HEK293T (cell line): Measurements from ENCODE around the gene NOS3.

Experiments used
- CTCF ChIA-PET: fragments of 350-600 bp; formaldehyde crosslinking; extraction: SDS; loops from one replicate; lab custom pipeline; 2021; ENCODE audit warnings: antibody characterized with exemption, inconsistent platforms; lab: Yijun Ruan, JAX
- POLR2A ChIA-PET: fragments of 350-600 bp; formaldehyde crosslinking; extraction: SDS; loops from one replicate; lab custom pipeline; 2020; ENCODE audit warnings: antibody characterized with exemption, inconsistent platforms; lab: Yijun Ruan, JAX
- DNase-seq: peaks from one replicate; pipeline ENCODE4 v3.0.0; 2012; ENCODE audit warnings: mixed read lengths; ENCODE audit errors: extremely low spot score
- ARNT ChIP-seq: fragments of 450-650 bp; IDR thresholded peaks from 2 replicates; pipeline ENCODE4 v1.6.1; 2017; ENCODE audit warnings: mild to moderate bottlenecking
- BHLHE40 ChIP-seq: fragments of 450-650 bp; IDR thresholded peaks from 2 replicates; pipeline ENCODE4 v1.6.1; 2016; ENCODE audit warnings: mild to moderate bottlenecking, moderate library complexity, borderline replicate concordance
- CTBP1 ChIP-seq: fragments of 450-650 bp; IDR thresholded peaks from 2 replicates; pipeline ENCODE4 v1.6.1; 2016; ENCODE audit warnings: borderline replicate concordance
- ELF4 ChIP-seq: fragments of 450-650 bp; IDR thresholded peaks from 2 replicates; pipeline ENCODE4 v1.6.1; 2017; ENCODE audit warnings: antibody characterized with exemption
- FOXA1 ChIP-seq: fragments of 450-650 bp; IDR thresholded peaks from 2 replicates; pipeline ENCODE4 v1.6.1; 2016; ENCODE audit warnings: mild to moderate bottlenecking
- FOXK2 ChIP-seq: fragments of 450-650 bp; IDR thresholded peaks from 2 replicates; pipeline ENCODE4 v1.6.1; 2016; ENCODE audit warnings: mild to moderate bottlenecking
- FOXM1 ChIP-seq: fragments of 450-650 bp; IDR thresholded peaks from 2 replicates; pipeline ENCODE4 v1.6.1; 2017; ENCODE audit warnings: mild to moderate bottlenecking, borderline replicate concordance
- L3MBTL2 ChIP-seq: fragments of 450-650 bp; conservative IDR thresholded peaks from 2 replicates; pipeline ENCODE4 v1.6.1; 2016; ENCODE audit warnings: mild to moderate bottlenecking
- LEF1 ChIP-seq: fragments of 450-650 bp; IDR thresholded peaks from 2 replicates; pipeline ENCODE4 v1.6.1; 2017; ENCODE audit warnings: mild to moderate bottlenecking, borderline replicate concordance
- NFRKB ChIP-seq: fragments of 450-650 bp; IDR thresholded peaks from 2 replicates; pipeline ENCODE4 v1.6.1; 2016; ENCODE audit warnings: mild to moderate bottlenecking, moderate library complexity
- SP1 ChIP-seq: fragments of 450-650 bp; IDR thresholded peaks from 2 replicates; pipeline ENCODE4 v1.6.1; 2017
- SUZ12 ChIP-seq: fragments of 450-650 bp; IDR thresholded peaks from 2 replicates; pipeline ENCODE4 v1.6.1; 2016; ENCODE audit warnings: mild to moderate bottlenecking
- TARDBP ChIP-seq: fragments of 450-650 bp; IDR thresholded peaks from 2 replicates; pipeline ENCODE4 v1.6.1; 2016
- ZNF384 ChIP-seq: fragments of 450-650 bp; IDR thresholded peaks from 2 replicates; pipeline ENCODE4 v1.6.1; 2016
- TF ChIP-seq, protein P1 (sequence below): fragments of 450-650 bp; IDR thresholded peaks from 2 replicates; pipeline ENCODE4 v1.6.1; 2016

Gene NOS3

GRCh38 chr7:150944066-150945042 is 46.5 kb upstream of the NOS3 start:
- no peak for DNase-seq
- ChIA-PET CTCF (interaction anchor here (0.6 kb wide), 1 partner anchor 133 kb away, joined by 5 read pairs; no protein-coding TSS in a partner anchor), POLR2A (interaction anchor here (1.2 kb wide), 1 partner anchor 9 kb away, joined by 4 read pairs; no protein-coding TSS in a partner anchor)
- TF ChIP-seq ARNT (no peak), SUZ12 (no peak), SP1 (no peak), ELF4 (no peak), ZNF384 (no peak), LEF1 (no peak), TARDBP (no peak)

DNA sequence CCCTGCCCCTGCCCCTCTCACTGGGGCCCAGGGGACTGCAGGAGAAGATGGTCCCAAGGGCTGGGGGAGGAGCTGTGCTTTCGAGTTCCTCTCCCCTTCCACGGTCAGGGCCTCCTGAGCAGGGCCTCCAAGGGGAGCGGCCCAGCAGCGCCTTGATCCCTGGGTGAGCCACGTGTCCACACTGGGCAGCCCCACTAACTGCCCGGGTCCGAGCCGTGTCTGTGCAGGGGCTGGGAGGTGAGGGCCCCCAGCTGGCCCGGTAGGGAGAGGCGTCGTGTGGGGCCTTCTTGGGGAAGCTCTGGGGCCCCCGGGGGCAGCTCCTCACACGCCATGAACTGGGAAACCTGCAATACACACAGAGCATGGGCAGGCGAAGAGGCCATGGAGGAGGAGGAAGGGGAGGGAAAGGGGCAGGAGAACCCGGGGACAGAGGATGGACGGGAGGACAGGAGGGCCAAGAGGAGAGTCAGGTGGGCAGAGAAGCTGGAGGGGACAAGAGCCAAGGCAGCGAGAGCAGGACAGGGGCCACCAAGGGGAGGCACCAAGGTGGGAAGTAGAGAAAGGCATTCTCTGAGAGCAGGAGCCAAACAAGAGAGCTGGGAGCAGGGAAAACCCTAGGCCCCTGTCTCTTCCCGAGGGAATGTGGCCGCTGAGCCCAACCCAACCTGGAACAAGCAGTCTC is 45.5 kb upstream of the NOS3 start:
- TF ChIP-seq FOXK2 (no peak), SUZ12 (no peak), ARNT (no peak), BHLHE40 (no peak), ZNF384 (no peak), SP1 (no peak), TARDBP (no peak), ELF4 (no peak), L3MBTL2 (no peak), FOXM1 (no peak), CTBP1 (no peak), FOXA1 (no peak), LEF1 (no peak), NFRKB (no peak)
- TF ChIP-seq, protein P1, sequence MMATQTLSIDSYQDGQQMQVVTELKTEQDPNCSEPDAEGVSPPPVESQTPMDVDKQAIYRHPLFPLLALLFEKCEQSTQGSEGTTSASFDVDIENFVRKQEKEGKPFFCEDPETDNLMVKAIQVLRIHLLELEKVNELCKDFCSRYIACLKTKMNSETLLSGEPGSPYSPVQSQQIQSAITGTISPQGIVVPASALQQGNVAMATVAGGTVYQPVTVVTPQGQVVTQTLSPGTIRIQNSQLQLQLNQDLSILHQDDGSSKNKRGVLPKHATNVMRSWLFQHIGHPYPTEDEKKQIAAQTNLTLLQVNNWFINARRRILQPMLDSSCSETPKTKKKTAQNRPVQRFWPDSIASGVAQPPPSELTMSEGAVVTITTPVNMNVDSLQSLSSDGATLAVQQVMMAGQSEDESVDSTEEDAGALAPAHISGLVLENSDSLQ, result no peak
- ChIA-PET POLR2A (interaction anchor here (0.6 to 1.2 kb wide), 2 partner anchors 8 to 44 kb away, joined by 3 to 4 read pairs; no protein-coding TSS in a partner anchor), CTCF (no interaction called here)
- no peak for DNase-seq

DNA sequence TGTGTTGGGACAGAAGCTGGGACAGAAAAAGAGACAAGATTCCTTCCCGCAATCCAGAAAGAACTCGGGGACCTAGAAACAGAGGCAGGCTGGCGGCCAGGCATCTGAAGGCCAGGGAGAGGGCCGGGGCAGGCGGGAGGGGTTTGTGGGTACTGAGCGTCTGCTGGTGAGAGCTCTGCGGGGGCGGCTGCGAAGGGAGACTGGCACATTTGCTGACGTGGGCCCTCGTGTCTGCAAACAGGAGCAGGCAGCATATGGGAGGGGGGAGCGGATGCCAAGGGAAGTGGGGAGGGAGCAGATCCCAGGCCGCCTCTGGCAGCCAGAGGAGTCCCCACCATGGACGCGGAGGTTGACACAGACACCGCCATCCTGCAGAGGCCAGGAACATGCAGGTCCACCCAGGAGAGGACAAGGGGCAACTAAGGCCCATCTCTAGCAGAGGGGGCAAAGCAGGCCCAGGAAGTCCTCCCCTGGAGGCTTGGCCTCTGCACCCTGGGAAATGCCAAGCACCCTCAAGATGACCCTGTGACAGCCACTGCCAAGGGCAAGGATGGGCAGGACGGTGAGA is 44.9 kb upstream of the NOS3 start:
- CTCF ChIA-PET, result no interaction called here
- POLR2A ChIA-PET, result interaction anchor here (0.6 kb wide), 1 partner anchor 45 kb away, joined by 3 read pairs; no protein-coding TSS in a partner anchor
- no peak for DNase-seq

DNA sequence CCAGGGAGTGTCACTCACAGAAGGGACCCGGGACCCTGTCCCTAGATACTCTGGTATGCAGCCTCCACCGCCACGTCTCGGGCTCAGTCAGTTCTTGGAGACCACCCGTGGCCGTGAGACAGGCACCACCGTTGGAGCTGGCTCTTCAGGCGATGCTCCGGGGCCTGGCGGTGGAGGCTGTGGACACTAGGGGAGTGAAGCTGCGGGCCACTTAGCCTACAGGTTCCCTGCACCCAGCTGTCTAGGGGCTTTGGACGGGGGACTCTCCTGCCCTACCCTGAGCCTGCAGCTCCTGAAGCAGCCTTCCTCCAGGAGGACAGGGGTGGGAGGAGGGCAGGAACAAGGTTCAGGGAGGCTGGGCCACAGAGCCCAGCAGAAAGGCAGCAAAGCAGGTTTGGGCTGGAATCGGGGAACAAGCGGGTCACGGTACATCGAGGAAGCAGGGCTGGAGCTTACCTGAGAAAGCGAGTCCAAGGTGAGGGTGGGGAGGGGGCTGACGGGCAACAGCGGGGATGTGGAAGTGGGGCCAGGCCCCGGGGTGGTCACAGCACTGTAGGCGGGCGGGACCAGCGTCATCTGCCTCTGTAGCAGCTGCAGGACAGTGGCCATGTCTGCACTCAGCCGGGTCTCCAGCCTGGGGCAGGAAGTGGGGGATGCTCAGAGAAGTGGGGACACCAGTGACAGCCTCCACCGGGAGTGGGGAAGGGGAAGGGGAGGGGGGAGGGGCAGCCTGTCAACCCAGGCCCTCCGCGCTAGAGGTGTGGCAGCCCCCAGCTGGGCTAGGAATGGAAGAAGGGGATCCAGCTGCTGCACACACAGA is 44.2 kb upstream of the NOS3 start:
- TF ChIP-seq, protein P1, result no peak
- TF ChIP-seq BHLHE40, result no peak
- TF ChIP-seq CTBP1, result no peak
- no peak for TF ChIP-seq ZNF384
- no peak for TF ChIP-seq FOXA1
- TF ChIP-seq ELF4, result no peak
- TF ChIP-seq LEF1, result no peak
- ChIA-PET CTCF (no interaction called here), POLR2A (no interaction called here)
- no peak for DNase-seq

More for the DNA sequence above, 44.9 kb upstream of the NOS3 start:
- no peak for TF ChIP-seq TARDBP
- no peak for TF ChIP-seq SUZ12

GRCh38 chr7:150947241-150947745 is 43.5 kb upstream of the NOS3 start:
- DNase-seq, result no peak
- TF ChIP-seq SUZ12 (no peak), ELF4 (no peak), BHLHE40 (no peak)
- CTCF ChIA-PET, result no interaction called here
- POLR2A ChIA-PET, result no interaction called here

DNA sequence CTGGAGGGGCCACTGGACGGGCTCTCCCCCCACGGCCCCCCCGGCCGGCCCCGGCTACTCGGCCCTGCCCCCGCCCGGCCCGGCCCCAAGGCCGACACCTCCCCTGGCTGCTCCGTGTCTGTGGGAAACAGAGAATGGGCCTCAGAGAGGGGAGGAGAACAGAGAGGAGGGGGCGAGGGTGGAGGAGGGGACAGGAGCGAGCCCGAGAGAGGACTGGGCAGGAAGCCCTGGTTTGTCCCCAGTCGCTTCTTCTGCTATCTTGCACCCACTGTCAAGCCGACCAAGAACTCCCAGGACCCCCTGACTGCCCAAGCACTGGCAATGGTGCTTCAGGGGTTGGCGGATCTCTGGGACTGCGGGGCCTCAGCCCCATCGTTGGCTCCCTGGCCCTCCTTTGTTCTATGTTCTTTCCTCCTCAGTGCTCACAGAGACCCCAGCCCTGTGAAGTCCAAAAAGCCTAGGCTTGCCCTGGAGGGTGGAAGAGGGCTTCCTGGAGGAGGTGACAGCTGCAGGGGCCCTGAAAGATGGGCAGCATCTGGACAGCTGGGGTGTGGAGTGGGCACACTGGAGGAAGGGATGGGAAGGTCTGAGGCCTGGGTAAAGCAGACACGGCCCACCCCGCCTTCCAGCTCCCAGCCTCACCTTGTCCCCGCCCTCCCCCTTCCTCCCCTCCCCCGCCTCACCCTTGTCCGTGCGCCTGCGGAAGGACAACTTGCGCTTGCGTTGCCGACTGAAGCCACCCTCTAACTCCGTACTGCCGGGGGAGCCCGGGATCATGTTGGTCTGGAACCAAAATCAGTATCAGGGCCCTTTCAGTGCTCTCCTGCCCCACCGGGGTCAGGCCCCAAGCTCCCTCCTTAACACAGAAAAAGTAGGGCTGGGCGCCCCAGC is 42.8 kb upstream of the NOS3 start:
- CTCF ChIA-PET, result interaction anchor here (0.8 to 1.8 kb wide), 2 partner anchors 15 to 22 kb away, joined by 3 to 8 read pairs; no protein-coding TSS in a partner anchor
- DNase-seq, result no peak
- POLR2A ChIA-PET, result interaction anchor here (1.1 kb wide), 1 partner anchor 11 kb away, joined by 4 read pairs; no protein-coding TSS in a partner anchor
- TF ChIP-seq LEF1 (no peak), FOXA1 (no peak), L3MBTL2 (no peak), SUZ12 (no peak), CTBP1 (no peak)
- TF ChIP-seq, protein P1, result no peak
